Transverse colon (tissue), 4 donors: ENCODE results near the gene SMG9.

ENCODE experiments used
- POLR2AphosphoS5 ChIP-seq, 3 donors: sonication (generic); formaldehyde crosslinking; IDR thresholded peaks; one replicate each; pipeline ENCODE4 v1.6.1; 2016; ENCODE audit warnings: antibody characterized with exemption in 3 of 3
- TF ChIP-seq, protein P1 (sequence below), 5 experiments: fragments of 200-600 bp in 3 of 5; fragments of 450-650 bp in 2 of 5; sonication (generic) in 3 of 5; IDR thresholded peaks; 1 replicate in 2 of 5; 2 replicates in 3 of 5; pipeline ENCODE4 v1.5.1; 2016 to 2017; ENCODE audit warnings: antibody characterized with exemption in 5 of 5, inconsistent platforms in 3 of 5, mild to moderate bottlenecking in 2 of 5, moderate library complexity in 1 of 5

DNA sequence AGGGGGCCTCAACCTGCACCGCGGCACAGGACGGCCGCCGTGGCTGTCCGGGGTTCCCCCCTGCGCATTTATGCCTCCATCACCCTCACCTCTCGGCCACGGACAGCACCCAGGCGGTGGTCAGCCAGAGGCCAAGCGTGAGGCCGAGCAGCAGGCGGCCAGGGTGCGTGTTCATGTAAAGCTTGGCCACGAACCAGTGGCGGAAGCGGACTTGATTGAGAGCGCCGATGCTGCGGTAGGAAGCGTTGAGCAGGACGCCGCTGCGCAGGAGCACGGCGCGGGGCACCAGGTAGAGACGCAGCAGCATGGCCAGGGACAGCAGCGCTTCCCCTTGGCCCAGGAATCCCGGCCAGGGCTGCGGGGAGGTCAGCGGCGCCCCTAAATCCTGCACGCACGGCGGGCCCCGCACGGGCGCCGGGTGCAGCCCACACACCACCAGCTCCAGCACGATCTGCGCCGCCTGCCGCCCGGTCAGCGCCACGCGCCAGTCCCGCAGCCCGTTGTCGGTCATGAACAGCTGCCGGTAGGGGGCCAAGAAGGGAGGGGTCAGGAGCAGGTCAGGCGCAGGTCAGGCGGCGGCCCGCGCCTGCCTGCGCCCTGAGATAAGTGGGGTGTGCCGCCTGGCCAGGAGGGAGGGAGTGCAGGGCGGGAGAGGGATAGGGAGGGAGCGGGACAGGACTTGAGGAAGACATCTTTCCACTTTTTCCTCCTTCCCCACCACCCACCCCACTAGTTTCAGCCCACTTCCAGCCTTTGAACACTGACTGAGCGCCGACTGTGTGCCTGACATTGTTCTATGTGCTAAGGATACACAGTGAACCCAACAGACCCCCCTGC lies 19.6 kb upstream of the SMG9 start:
- peak in 1 of 3 donors; percentile 30 for TF ChIP-seq POLR2AphosphoS5 (IDR thresholded peaks at IDR 0.05)
- TF ChIP-seq, protein P1, sequence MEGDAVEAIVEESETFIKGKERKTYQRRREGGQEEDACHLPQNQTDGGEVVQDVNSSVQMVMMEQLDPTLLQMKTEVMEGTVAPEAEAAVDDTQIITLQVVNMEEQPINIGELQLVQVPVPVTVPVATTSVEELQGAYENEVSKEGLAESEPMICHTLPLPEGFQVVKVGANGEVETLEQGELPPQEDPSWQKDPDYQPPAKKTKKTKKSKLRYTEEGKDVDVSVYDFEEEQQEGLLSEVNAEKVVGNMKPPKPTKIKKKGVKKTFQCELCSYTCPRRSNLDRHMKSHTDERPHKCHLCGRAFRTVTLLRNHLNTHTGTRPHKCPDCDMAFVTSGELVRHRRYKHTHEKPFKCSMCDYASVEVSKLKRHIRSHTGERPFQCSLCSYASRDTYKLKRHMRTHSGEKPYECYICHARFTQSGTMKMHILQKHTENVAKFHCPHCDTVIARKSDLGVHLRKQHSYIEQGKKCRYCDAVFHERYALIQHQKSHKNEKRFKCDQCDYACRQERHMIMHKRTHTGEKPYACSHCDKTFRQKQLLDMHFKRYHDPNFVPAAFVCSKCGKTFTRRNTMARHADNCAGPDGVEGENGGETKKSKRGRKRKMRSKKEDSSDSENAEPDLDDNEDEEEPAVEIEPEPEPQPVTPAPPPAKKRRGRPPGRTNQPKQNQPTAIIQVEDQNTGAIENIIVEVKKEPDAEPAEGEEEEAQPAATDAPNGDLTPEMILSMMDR (IDR thresholded peaks at IDR 0.05) = peak; percentile 50 to 90 (median 59)
